HG03025 (cell line): ENCODE results near the gene VGLL4.
"Not testable (repeated sequence)": the region's sequence is repeated elsewhere in the genome, so short reads cannot be mapped to it uniquely, and the experiment has no call there.

Experiments used
- ATAC-seq: cut with Tn5 transposase; IDR thresholded peaks from one replicate; pipeline ENCODE4 v1.9.1; 2021; ENCODE audit warnings: mild to moderate bottlenecking, moderate library complexity; ENCODE audit not compliant: unreplicated experiment, low FRiP score

Gene VGLL4

GRCh38 chr3:11541321-11542303 is 102.1 kb downstream of the VGLL4 start:
- ATAC-seq: no peak

GRCh38 chr3:11539677-11540076 is 104.0 kb downstream of the VGLL4 start:
- ATAC-seq: no peak

- ATAC-seq: no peak
Observed at GRCh38 chr3:11539218-11539617, 104.5 kb downstream of the VGLL4 start.

- no peak for ATAC-seq
Observed at GRCh38 chr3:11538581-11538980, 105.1 kb downstream of the VGLL4 start.

GRCh38 chr3:11536936-11537612 is 106.6 kb downstream of the VGLL4 start:
- ATAC-seq: no peak

GRCh38 chr3:11536132-11536935 is 107.4 kb downstream of the VGLL4 start:
- ATAC-seq: no peak

GRCh38 chr3:11535243-11535960 is 108.3 kb downstream of the VGLL4 start:
- no peak for ATAC-seq

GRCh38 chr3:11534793-11535101 is 109.0 kb downstream of the VGLL4 start:
- ATAC-seq: no peak

GRCh38 chr3:11534011-11534792 is 109.5 kb downstream of the VGLL4 start:
- ATAC-seq: no peak

GRCh38 chr3:11532931-11533391 is 110.8 kb downstream of the VGLL4 start:
- no peak for ATAC-seq

GRCh38 chr3:11530153-11530721 is 113.5 kb downstream of the VGLL4 start:
- no peak for ATAC-seq

GRCh38 chr3:11529281-11529680 is 114.4 kb downstream of the VGLL4 start:
- ATAC-seq: no peak

GRCh38 chr3:11526121-11526520 is 117.6 kb downstream of the VGLL4 start:
- not testable (repeated sequence) for ATAC-seq

GRCh38 chr3:11523572-11524101 is 120.1 kb downstream of the VGLL4 start:
- ATAC-seq: no peak

GRCh38 chr3:11522953-11523571 is 120.7 kb downstream of the VGLL4 start:
- ATAC-seq: no peak

GRCh38 chr3:11522398-11522715 is 121.4 kb downstream of the VGLL4 start:
- no peak for ATAC-seq

- ATAC-seq: no peak
Observed at GRCh38 chr3:11521167-11521566, 122.5 kb downstream of the VGLL4 start.

GRCh38 chr3:11517601-11518000 is 126.1 kb downstream of the VGLL4 start:
- ATAC-seq: no peak
